HS-27A (cell line): ENCODE results near the gene MZB1.
"Not testable (repeated sequence)": the region's sequence is repeated elsewhere in the genome, so short reads cannot be mapped to it uniquely, and the experiment has no call there.

Experiments used
- DNase-seq: peaks from one replicate; pipeline ENCODE4 v3.0.0-alpha.2; 2012; ENCODE audit warnings: low read depth, missing footprints

The MZB1 gene

DNA sequence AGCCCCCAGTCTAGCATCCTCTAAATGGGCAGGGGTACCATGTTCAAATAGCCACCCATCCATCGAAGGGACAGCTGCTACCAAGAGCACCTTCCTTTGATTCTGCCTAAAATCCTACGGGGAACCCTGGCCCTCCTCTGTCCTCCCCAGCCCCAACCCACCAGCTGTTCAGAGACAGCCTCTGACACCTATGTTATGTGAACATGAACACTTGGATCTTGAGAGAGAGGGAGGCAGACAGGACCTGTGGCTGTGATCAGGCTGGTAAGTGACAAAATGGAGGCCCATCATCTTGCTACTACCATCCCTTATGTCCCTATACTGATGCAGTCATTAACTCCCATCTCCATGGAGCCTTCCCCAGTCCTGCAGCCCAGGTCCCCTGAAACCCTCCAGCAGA, 14.8 kb downstream of the MZB1 start:
- DNase-seq = no peak

DNA sequence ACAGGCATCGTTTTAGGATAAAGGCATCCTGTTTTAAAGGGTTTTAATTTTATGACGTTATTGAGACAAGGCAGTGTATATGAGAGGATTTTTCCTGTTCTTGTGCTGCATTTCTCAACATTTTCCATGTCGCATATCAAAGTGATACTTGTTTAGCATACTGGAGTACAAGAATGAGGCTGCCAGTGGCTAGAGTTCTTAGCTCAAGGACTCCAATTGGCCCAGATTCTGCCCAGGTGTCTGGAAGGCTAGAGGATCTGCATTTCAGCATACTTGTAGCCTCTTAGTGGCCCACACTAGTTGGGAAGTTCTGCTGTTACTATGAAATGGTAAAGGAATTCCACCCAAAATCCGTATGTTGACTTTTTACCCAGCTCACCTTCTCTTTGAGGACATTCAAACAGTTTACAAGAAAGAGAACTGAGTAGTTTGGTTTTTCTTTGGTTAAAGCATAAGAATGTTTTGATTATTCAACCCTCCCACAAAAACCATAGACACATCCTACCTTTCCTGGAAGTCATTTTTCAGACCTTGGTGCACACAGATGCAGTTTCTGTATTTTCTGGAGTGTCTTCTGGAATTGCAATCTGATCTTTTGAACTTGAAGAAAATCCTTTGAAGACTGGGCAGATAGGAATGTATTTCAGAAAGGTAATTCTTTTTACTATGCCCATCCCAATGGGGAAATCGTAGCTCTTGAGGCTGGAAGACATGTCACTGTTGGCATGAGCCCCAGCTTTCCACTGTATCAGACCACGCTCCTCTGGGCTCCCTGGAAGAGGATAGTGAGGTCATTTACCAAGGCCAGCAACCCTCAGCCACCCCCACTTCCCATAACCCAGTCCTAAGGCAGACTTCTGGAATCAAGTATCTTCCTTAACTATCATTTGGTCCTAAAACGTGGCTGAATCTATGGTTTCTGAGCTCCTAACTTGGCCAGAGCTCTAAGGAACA, 18.0 kb downstream of the MZB1 start:
- DNase-seq = no peak

DNA sequence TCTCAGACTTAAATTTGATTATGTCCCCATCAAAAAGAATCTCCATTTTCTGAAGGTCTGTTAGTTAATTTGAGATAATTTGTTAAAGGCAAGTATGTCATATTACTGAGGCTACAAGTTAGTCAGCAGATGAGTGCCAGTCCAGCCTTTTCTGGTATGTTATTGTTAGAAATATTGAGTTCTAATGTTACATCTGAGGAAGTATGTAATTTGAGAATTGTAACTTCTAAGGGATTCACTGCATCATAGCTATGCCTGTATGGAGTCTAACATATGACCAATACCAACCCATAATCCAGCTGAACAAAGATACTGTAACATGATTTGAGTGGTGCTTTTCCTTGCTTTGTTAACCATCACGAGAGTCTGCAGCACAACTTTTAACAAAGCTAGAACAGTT, 20.5 kb downstream of the MZB1 start:
- peak; percentile 11 for DNase-seq

DNA sequence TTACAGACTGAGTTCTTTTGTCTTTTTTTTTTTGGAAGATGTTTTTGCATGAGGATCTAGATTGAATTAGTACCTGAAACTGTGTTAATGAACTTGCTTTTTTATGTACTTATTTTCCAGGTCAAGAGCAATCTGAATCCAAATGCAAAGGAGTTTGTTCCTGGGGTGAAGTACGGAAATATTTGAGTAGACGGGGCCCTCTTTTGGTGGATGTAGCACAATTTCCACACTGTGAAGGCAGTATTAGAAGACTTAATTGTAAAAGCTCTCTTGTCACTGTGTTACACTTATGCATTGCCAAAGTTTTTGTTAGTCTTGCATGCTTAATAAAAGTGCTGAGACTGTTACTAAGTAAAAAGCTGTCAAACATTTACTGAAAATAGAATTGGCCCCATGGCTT, 21.1 kb downstream of the MZB1 start:
- no peak for DNase-seq

DNA sequence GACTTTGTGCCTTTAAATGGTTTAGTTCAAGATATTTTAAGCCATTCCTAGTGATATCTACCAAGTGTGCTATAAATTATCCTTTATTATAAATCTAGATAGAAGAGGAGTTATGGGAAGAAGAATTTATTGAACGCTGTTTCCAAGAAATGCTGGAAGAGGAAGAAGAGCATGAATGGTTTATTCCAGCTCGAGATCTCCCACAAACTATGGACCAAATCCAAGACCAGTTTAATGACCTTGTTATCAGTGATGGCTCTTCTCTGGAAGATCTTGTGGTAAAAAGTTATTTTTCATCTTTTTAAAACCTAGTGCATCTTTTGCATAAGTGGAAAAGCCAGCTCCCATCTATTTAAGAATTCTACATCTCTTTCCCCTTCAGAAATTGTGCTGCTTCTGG, 25.2 kb downstream of the MZB1 start:
- no peak for DNase-seq

DNA sequence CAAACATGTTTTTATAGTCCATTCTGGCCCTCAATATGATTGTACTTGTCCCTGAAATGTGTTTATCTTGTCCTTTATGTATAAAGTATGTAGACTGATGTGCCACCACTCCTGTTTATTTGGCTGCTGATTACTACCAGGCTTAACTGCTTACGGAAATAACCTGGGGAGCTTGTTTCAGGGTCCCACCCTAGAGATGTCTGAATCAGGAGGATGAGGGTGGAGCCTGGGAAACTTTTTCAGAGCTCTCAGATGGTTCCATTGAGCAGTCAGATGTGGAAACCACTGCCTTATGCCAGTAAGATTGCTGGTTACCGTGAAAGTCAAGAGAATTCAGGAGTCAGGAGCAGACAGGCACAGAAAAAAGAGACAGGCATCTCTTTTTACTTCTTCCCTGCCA, 25.8 kb downstream of the MZB1 start:
- DNase-seq = no peak

DNA sequence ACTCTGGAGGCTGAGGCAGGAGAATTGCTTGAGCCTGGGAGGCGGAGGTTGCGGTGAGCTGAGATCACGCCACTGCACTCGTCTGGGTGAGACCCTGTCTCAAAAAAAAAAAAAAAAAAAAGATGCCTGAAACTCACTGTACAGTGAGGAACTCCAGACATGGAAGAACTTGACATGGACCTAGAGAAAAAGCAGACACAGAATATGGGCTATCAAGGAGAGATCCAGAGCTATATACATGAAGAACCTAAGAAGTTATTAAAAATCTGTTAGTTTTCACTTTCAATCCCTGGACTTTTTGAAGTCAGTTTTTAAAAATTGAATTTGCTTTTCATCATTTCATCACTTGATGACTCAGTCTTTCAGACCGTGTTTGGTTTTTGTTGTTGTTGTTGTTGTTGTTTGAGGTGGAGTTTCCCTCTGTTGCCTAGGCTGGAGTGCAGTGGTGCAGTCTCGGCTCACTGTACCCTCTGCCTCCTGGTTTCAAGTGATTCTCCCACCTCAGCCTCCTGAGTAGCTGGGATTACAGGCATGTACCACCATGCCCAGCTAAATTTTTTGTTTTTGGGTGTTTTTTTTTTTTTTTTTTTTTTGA, 27.8 kb downstream of the MZB1 start:
- no peak for DNase-seq

DNA sequence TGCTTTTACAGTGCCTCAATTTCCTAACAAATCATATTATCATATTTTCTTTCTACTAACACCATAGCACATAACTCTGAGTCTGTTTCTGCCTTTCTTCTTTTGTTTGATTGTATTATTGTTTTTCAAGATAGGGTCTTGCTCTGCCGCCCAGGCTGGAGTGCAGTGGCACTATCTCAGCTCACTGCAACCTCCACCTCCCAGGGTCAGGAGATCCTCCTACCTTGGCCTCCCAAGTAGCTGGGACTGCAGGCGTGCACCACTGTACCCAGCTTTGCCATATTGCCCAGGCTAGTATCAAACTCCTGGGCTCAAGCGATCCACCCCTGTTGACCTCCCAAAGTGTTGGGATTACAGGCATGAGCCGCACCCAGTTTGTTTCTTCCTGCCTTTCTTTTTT, 29.3 kb downstream of the MZB1 start:
- no peak for DNase-seq

DNA sequence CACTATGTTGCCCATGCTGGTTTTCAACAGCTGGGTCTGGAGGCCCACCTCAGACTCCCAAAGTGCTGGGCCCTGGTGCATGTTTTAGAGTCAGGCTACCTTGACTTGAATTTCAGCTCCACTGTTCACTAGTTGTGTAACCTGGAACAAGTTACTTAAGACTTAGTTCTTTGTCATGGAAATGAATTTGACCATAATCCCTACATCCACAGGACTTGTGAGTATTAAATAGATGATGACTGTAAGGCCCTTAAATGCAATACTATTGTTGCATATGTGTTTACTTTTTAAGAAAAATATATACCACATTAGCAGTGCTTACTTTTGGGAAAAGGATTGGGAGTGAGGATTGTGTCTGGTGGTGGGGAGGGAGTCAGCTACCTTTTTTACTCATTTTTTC, 31.6 kb downstream of the MZB1 start:
- no peak for DNase-seq

DNA sequence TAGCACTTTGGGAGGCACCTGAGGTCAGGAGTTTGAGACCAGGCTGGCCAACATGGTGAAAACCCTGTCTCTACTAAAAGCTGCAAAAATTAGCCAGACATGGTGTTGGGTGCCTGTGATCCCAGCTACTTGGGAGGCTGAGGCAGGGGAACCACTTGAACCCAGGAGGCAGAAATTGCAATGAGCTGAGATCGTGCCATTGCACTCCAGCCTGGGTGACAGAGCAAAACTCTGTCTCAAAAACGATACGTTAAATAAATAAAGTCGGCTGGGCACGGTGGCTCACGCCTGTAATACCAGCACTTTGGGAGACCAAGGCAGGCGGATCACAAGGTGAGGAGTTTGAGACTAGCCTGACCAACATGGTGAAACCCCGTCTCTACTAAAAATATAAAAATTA, 33.8 kb downstream of the MZB1 start:
- DNase-seq = not testable (repeated sequence)

DNA sequence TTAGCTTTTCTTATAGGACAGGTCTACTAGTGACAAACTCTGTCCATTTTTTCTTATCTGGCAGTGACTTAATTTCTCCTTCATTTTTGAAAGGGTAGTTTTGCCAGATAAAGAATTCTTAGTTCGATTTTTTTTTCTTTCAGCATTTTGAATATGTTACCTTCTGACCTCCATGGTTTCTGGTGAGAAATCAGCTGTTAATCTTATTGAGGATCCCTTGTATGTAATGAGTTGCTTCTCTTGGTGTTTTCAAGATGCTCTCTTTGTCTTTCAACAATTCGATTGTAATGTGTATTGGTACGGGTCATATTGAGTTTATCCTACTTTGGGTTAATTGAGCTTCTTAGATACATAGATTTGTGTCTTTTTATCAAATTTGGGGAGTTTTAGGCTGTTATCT, 35.5 kb downstream of the MZB1 start:
- DNase-seq = no peak

DNA sequence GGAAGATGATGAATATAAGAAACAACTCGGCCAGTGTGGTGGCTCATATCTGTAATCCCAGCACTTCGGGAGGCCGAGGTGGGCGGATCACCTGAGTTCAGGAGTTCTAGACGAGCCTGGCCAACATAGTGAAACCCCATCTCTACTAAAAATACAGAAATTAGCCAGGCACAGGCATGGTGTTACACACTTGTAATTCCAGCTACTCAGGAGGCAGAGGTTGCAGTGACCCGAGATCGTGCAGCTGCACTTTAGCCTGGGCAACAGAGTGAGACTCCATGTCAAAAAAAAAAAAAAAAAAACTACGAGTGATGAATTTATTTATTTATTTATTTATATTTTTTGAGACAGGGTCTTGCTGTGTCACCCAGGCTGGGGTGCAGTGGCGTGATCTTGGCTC, 41.9 kb downstream of the MZB1 start:
- not testable (repeated sequence) for DNase-seq

DNA sequence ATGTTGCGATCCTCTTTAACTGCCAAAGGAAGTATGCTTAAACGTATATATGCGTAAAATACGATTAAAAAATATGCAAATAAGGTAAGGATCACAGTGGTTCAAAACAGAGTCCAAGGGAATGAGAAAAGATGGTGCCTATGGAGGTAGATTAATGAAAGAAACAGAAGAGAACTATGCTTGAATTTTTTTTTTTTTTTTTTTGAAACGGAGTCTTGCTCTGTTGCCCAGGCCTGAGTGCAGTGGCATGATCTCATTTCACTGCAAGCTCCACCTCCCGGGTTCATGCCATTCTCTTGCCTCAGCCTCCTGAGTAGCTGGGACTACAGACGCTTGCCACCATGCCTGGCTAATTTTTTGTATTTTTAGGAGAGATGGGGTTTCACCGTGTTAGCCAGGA, 44.3 kb downstream of the MZB1 start:
- not testable (repeated sequence) for DNase-seq

DNA sequence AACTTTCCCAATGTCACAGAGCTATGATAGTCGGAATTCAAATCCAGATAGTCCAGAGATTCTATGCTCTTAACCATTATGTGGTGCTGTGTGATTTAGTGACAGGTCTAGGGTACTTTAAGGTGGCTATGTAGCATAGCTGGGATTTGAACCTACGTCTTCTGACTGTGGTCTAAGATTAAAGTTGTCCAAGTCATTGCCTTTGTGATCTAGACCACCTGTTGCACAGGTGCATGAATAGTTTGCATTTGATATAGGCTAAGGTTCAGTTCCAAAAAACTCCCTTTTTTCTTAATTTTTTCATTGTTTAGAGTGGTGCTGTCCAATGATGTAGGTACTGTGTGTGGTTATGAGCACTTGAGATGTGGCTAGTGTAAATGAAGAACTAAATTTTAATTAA, 45.5 kb downstream of the MZB1 start:
- no peak for DNase-seq

DNA sequence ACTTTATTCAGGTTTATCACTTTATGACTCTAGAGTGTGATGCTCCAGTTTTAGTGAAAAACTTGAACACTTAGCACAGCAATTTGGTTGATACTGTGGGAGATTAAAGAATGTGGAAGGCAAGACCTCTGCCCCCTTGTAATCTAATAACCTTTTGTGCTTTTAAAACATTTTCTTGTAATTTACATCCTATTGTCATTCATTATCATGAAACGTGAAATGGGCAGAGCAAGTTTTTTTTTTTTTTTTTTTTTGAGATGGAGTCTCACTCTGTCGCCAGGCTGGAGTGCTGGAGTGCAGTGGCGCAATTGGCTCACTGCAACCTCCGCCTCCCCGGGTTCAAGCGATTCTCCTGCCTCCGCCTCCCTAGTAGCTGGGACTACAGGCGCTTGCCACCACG, 46.2 kb downstream of the MZB1 start:
- DNase-seq = no peak

DNA sequence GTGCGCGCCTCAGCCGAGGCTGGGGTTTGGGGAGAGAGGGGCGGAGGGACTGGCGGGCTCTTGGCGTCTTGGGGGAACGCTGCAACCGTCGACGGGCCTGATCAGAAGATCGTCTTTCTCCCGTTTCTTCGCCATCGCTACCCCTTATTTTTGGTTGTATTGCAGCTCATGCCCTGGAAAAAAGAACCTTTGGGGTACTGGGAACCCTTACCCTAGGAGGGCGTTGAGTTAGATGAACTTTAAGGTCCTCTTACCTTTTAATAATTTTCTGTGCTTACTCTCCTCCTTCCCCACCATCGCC, 47.3 kb downstream of the MZB1 start:
- DNase-seq = no peak

DNA sequence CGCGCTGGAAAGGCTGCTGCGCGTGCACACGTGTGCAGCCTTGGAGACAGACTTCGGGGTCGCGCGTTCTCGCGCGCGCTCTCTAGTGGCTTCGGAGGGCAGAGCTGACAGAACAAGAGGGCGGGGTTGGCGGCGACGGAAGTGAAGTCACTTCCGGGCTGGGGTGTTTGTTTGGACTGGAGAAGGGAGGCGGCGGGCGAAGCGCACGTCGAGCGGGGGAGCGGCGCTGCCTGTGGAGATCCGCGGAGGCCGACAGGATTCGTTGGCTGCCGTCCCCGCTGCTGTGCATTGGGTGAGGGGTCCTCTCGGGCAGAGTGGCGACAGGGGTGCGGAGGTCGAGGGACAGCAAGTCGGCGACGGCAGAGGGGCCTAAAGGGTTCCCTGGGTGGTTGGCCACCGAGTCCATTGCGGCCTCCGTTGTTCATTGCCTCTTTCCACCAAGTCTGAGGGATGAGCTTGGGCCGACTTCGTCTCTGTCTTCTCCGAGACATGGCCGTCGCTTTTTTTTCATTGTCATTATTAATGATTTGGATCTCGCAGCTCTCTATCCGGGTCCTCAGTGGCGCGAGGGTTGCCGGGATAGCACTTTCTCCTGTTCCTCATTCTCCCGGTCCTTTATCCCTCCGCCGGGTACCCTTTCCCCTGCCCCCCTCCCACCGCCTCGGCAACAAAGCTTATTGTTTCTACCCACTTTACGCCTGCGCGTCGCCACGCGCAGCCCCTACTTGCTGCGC, 47.9 kb downstream of the MZB1 start, which contains the start of gene PAIP2:
PAIP2 (plus strand) TSS at position 166 of the 734 bp plus-strand sequence. CDS start 21,931 bp downstream, outside the sequence.
- peak; percentile 77 for DNase-seq

DNA sequence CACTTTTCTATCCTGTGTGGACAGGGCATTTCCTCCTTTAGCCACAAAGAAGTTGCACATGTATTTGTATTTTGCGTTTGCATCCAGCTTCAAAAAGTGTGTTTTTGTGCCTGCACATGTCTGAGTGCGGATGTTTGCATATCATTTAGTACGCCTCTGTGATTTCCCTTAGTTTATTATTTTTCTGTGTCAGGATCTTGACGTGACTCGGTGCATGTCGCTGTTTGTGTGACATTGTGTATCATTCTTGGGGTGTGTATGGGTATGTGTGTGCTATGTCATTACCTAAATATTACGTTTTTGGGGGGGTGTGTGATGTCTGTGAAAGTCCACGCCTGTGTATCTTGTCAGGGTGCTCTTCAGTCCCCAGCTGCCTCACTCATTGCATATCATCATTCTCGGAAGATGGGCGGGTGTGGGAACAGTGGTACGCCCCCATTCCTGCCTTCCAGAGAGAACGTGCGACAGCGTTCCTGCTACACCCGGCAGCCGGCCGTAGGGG, 48.5 kb downstream of the MZB1 start:
- no peak for DNase-seq

DNA sequence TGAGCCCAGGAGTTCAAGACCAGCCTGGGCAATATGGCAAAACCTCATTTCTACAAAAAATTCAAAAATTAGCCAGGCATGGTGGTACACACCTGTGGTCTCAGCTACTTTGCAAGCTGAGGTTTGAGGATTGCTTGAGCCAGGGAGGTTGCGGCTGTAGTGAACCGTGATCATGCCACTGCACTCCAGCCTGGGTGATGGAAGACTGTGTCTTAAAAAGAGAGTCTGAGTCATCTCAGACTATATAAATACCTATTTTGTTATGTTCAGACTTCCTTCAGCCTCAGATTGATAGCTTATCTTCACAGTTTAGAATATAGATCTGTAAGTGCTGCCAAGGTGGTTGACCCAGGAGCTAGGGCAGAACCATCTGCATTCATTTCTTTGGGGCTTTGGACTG, 49.7 kb downstream of the MZB1 start:
- no peak for DNase-seq
